NCI-H2029 treated with DMSO at 0.1 percent for 48 hours (cell line): ENCODE measurements around the gene SLC9C2.

ENCODE experiments used
- DNase-seq: peaks from one replicate; lab custom pipeline; 2025; lab: John Stamatoyannopoulos, UW

Gene SLC9C2

GRCh38 chr1:173451981-173452380 lies 150.9 kb downstream of the SLC9C2 start:
- DNase-seq = peak; percentile 14
